Hematopoietic multipotent progenitor cell treated with erythropoietin and hydrocortisone succinate and interleukin-3 and kit ligand, for 17 days (in vitro differentiated cells): ENCODE results near the gene NBPF15.
"Not testable (repeated sequence)": the region's sequence is repeated elsewhere in the genome, so short reads cannot be mapped to it uniquely, and the experiment has no call there.

ENCODE experiments used
- DNase-seq: peaks from one replicate; pipeline ENCODE4 v3.0.0-alpha.2; 2015; ENCODE audit warnings: low spot score

NBPF15 gene

GRCh38 chr1:144461136-144461759, at the start of gene NBPF15:
TSS of gene NBPF15 (minus strand) at chr1:144461669. CDS start at chr1:144440003, 21,666 bp downstream.
- not testable (repeated sequence) for DNase-seq

DNA sequence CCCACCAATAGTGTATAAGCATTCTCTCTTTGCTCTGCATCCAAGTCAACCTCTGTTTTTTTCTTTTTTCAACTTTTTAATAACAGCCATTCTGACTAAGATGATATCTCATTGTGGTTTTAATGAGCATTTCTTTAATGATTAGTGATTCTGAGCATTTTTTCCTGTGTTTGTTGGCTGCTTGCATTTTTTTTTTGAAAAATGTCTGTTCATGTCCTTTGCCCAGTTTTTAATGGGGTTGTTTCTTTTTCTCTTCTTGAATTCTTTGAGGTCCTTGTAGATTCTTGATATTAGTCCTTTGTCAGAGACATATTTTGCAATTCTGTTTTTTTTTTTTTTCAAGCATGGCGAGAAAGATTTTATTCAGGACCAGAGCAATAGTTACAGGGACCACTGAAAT, 35.0 kb upstream of the NBPF15 start:
- DNase-seq, result not testable (repeated sequence)

DNA sequence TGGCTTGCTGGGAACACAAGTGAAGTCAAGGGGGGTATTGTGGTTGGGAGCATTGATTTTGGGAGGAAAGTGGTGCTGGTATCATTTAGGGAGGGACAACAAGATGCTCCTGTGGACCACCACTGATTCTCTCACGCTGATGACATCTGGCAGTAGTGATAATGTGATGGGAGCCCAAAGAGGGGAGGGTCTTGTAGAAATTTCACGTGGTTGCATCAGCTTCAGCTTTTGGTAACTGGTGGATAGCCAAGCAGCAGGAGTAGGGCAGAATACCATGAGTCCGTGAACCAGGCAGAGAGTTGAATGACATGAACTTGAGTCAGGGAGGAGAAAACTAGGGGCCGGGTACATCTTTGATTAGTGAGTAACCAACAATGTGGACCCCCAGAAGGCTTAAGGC, 32.7 kb upstream of the NBPF15 start:
- not testable (repeated sequence) for DNase-seq

- not testable (repeated sequence) for DNase-seq
These were observed 28.9 kb upstream of the NBPF15 start for GRCh38 chr1:144490394-144490793.

GRCh38 chr1:144487002-144487401, 25.5 kb upstream of the NBPF15 start:
- not testable (repeated sequence) for DNase-seq

GRCh38 chr1:144485048-144485993, 23.9 kb upstream of the NBPF15 start:
- DNase-seq, result not testable (repeated sequence)

DNA sequence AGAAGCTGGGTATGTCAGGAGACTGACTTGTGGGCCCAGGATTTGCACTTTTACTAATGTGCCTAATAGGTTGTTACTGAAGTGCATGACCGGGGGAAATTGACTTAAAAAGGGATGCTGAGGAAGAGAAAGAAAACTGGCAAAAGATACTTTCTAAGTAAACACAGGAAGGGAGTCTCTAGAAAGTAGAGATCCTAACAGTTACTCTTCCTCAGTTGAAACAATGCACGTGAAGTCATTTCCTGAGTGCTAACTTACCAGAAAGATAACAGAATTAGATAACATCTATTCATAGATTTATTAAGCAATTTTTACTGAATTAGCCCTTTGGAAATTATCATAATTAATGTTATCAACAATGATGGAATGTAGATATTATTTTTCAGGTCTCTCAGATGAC, 12.4 kb upstream of the NBPF15 start:
- not testable (repeated sequence) for DNase-seq

GRCh38 chr1:144471434-144471833, 10.0 kb upstream of the NBPF15 start:
- DNase-seq, result not testable (repeated sequence)

- not testable (repeated sequence) for DNase-seq
These were observed 309 bp upstream of the NBPF15 start for GRCh38 chr1:144461778-144462177.

GRCh38 chr1:144460686-144461085, 783 bp downstream of the NBPF15 start:
- DNase-seq, result not testable (repeated sequence)

GRCh38 chr1:144442402-144442801, 19.1 kb downstream of the NBPF15 start:
- not testable (repeated sequence) for DNase-seq

GRCh38 chr1:144439737-144440136, 21.7 kb downstream of the NBPF15 start:
- DNase-seq, result not testable (repeated sequence)

DNA sequence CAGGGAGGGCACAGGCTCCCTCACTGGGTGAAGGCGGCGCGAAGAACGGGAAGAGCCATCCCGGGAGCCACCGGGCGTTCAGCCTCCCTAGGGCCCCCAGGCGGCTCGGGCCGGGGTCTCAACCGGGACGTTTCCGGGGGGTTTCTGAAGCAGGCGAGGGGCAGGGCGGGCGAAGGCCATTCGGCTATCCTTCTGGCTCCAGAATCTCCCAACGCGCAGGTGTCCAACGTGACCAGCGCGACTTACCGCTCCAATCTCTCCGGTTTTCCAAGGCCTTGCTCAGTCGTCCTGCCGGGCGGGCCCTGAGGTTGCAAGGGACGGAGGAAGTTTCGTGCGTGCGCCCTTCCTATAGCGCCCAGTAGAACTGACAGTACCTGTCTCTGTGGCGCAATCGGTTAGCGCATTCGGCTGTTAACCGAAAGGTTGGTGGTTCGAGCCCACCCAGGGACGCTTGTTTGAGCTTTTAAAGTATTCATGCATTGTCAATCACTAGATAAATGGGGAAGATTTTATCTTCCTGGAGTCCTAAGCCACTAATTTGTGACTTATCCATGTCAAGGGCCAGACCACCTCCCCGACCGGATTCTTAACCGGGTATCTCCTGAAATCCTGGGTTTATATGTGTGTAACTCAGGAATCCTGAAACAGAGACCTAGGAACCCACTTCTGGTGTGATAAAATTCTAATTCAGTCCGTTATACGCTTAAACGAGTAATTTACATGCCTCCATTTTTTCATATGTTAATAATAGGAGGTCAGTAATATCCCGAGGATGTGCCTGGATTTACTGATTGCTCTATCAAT, 42.4 kb downstream of the NBPF15 start:
- not testable (repeated sequence) for DNase-seq

DNA sequence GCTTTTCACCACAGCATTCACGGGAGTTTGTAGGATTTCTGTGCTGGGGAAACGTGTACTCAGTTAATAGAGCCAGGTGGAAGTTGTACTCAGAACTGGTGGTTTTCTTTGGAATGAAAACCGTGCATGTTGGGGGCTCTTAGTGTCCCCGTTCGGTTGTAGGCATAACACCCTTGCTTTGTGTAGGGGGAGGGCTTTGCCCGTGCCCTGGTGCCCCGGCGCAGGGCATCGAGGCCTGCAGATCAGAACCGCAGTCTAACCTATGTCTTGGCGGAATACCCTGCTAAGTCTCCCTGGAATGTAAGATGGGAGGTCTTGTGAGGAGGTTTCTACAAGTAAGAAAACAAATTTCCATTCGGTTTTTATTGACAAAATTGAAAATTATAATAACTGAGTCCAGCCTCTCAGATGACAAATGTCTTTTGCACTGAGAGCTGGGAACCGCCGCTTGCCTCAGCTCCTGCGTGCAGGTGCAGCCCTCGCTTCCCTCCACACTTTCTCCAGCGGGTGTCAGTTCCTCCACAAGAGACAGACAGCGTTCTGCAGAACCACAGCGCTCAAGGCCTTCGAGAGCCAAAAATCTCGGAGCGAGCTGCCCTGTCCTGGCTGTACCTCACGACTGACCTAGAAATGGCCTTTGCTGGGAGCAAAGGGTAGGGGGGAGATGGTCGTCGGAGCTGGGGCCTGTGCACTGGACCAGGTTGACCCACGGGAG, 47.9 kb downstream of the NBPF15 start:
- not testable (repeated sequence) for DNase-seq

- DNase-seq, result peak; percentile 4
These were observed 48.7 kb downstream of the NBPF15 start for GRCh38 chr1:144412491-144413403.

GRCh38 chr1:144412068-144412471, 49.4 kb downstream of the NBPF15 start:
- not testable (repeated sequence) for DNase-seq

- not testable (repeated sequence) for DNase-seq
These were observed 58.7 kb downstream of the NBPF15 start for GRCh38 chr1:144402807-144403206.

DNA sequence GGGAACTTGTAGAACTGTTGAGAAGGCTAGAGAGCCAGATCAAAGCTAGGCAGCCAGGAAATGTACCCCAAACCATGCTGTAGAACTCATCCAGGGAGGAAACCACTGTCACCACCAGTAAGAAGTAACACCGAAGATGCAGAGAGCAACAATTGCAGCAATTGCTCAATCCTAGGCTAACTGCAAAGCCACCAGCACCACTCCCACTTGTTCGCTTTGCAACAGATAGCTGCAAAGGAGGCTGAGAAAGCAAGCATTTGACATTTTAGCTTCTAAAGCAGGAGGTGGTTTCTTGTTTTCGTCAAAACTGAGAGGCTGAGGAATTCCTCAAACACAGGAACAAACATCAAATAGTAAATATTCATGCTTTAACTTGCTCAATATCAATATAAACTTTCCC, 89.8 kb downstream of the NBPF15 start:
- DNase-seq, result not testable (repeated sequence)
